H1 (cell line): ENCODE results near the gene PDE5A.

Source experiments
- EP300 ChIP-seq, 2 experiments: IDR thresholded peaks; 1 replicate in 1 of 2; 2 replicates in 1 of 2; pipeline ENCODE4 v1.6.1; 2011 to 2012; ENCODE audit warnings: low read depth in 2 of 2, low read length in 2 of 2, mild to moderate bottlenecking in 2 of 2, borderline replicate concordance in 1 of 2, inconsistent platforms in 1 of 2, moderate library complexity in 1 of 2
- TF ChIP-seq, protein P1 (sequence below), 3 experiments: IDR thresholded peaks; 1 replicate in 2 of 3; 2 replicates in 1 of 3; pipeline versions ENCODE4 v1.5.1 to v1.6.1; 2011; ENCODE audit warnings: low read length in 3 of 3, mild to moderate bottlenecking in 3 of 3, inconsistent platforms in 2 of 3, low read depth in 1 of 3, moderate library complexity in 1 of 3; ENCODE audit not compliant: insufficient read depth in 1 of 3; ENCODE audit errors: control extremely low read depth in 1 of 3
- TF ChIP-seq, protein P2 (sequence below): IDR thresholded peaks from 2 replicates; pipeline ENCODE4 v1.6.1; 2012; ENCODE audit warnings: inconsistent platforms

DNA sequence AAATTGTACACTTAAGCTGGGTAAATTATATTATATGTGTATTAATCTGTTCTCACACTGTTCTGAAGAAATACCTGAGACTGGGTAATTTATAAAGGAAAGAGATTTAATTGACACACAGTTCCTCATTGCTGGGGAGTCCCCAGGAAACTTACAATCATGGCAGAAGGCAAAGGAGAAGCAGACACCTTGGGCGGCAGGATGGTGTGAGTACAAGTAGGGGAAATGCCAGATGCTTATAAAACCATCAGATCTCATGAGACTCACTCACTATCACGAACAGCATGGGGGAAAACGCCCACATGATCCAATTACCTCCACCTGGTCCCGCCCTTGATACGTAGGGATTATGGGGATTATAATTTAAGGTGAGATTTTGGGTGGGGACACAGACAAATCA, 34.9 kb downstream of the PDE5A start:
- TF ChIP-seq, protein P1, sequence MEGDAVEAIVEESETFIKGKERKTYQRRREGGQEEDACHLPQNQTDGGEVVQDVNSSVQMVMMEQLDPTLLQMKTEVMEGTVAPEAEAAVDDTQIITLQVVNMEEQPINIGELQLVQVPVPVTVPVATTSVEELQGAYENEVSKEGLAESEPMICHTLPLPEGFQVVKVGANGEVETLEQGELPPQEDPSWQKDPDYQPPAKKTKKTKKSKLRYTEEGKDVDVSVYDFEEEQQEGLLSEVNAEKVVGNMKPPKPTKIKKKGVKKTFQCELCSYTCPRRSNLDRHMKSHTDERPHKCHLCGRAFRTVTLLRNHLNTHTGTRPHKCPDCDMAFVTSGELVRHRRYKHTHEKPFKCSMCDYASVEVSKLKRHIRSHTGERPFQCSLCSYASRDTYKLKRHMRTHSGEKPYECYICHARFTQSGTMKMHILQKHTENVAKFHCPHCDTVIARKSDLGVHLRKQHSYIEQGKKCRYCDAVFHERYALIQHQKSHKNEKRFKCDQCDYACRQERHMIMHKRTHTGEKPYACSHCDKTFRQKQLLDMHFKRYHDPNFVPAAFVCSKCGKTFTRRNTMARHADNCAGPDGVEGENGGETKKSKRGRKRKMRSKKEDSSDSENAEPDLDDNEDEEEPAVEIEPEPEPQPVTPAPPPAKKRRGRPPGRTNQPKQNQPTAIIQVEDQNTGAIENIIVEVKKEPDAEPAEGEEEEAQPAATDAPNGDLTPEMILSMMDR (IDR thresholded peaks at IDR 0.05; ENCODE audit: control extremely low read depth in 1 of 3, insufficient read depth in 1 of 3, low read depth in 1 of 3, low read length in 3 of 3), result no peak
- TF ChIP-seq EP300 (IDR thresholded peaks at IDR 0.05; ENCODE audit: borderline replicate concordance in 1 of 2, low read depth in 2 of 2, low read length in 2 of 2), result no peak
- TF ChIP-seq, protein P2, sequence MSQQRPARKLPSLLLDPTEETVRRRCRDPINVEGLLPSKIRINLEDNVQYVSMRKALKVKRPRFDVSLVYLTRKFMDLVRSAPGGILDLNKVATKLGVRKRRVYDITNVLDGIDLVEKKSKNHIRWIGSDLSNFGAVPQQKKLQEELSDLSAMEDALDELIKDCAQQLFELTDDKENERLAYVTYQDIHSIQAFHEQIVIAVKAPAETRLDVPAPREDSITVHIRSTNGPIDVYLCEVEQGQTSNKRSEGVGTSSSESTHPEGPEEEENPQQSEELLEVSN, result no peak
